ENCODE measurements around the gene CDH15. TPM values are rescaled to one million over a fixed set of nuclear protein-coding genes. Genes with fewer than 3 reads are reported as not detected.

CDH15 gene
- total and polyA plus RNA-seq, 2 of the 13 experiments (the other 11 are each of a cell fraction or from before 2014, with no cell fraction given), result 0.74 to 2.2 TPM

- TF ChIP-seq PHF21A (CRISPR knock-in tag; IDR thresholded peaks at IDR 0.05) (0 out of 2 replicates have a peak, but pooled peaks have one; percentile 50), ATF4 (CRISPR knock-in tag; IDR thresholded peaks at IDR 0.05) (0 out of 4 replicates have a peak, but pooled peaks of 1 of the 2 experiments have one; percentile 32), ZHX2 (IDR thresholded peaks at IDR 0.05; ENCODE audit: low read depth) (no peak; the same call in 1 of the 2 replicates), ZHX2 (CRISPR knock-in tag; IDR thresholded peaks at IDR 0.05; ENCODE audit: borderline replicate concordance) (no peak), ZBTB42 (CRISPR knock-in tag; IDR thresholded peaks at IDR 0.05) (peak; percentile 42; the same call in 1 of the 2 replicates), BCL3 (CRISPR knock-in tag; IDR thresholded peaks at IDR 0.05) (0 out of 2 replicates have a peak, but pooled peaks have one; percentile 26), NR2F2 (IDR thresholded peaks at IDR 0.05; ENCODE audit: borderline replicate concordance, low read depth) (peak; percentile 84), CENPBD1 (CRISPR knock-in tag; IDR thresholded peaks at IDR 0.05; ENCODE audit: borderline replicate concordance, low read depth) (0 out of 2 replicates have a peak, but pooled peaks have one; percentile 54), NR2C2 (CRISPR knock-in tag; IDR thresholded peaks at IDR 0.05; ENCODE audit: borderline replicate concordance) (peak; percentile 99), ZNF639 (CRISPR knock-in tag; conservative IDR thresholded peaks at IDR 0.05) (peak; percentile 85), YEATS2 (CRISPR knock-in tag; IDR thresholded peaks at IDR 0.05; ENCODE audit: borderline replicate concordance) (peak; percentile 39; the same call in 1 of the 2 replicates), ZNF18 (CRISPR knock-in tag; IDR thresholded peaks at IDR 0.05; ENCODE audit: insufficient replicate concordance) (peak; percentile 68), SP4 (CRISPR knock-in tag; IDR thresholded peaks at IDR 0.05) (0 out of 2 replicates have a peak, but pooled peaks have one; percentile 15), RORA (CRISPR knock-in tag; IDR thresholded peaks at IDR 0.05) (no peak), ZNF441 (CRISPR knock-in tag; IDR thresholded peaks at IDR 0.05; ENCODE audit: borderline replicate concordance) (no peak), KDM5A (IDR thresholded peaks at IDR 0.05; ENCODE audit: borderline replicate concordance, low read length) (peak; percentile 83)
These were observed 28.7 kb downstream of the CDH15 start, which contains the start of gene SLC22A31 (continued) for GRCh38 chr16:89200124-89200849.
